ENCODE measurements around the gene GSN.

The GSN gene

DNA sequence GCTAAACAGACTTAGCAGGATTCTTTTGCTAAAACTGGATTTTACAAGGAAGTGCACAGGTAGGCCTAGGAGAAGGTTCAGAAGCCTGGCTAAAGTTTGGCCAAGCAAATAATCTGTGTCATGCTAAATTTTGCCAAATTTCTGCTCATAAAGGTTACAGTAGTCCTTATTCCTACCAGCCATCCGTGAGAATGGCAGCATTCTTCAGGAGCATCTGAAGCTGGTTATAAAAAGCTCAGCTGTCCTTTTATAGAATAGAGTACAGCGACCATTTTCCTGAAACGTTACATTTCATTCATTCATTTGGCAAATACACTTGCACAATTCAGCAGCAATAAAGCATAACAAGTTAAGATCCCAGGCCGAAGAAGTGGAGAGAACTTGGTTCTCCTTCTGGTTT, 6.9 kb downstream of the GSN start:
- TF ChIP-seq POLR2AphosphoS5 (IDR thresholded peaks at IDR 0.05; ENCODE audit: borderline replicate concordance, low read depth, low read length) (no peak), EZH2 (IDR thresholded peaks at IDR 0.05) (no peak), FOXP2 (optimal IDR thresholded peaks at IDR 0.05; ENCODE audit: control extremely low read depth, extremely low read length, insufficient read depth) (no peak)
- Histone ChIP-seq H3K9ac (ENCODE audit: insufficient read length) (no peak overlapping the region), H3K4me3 (no peak overlapping the region), H3K9me3 (ENCODE audit: low read depth, low read length) (no peaks in the 10 kb centered on the region), H3K27ac (no peak overlapping the region), H3K36me3 (ENCODE audit: insufficient read depth, low read length) (no peaks in the 10 kb centered on the region)
- no peak for DNase-seq (ENCODE audit: low read depth, low spot score)

DNA sequence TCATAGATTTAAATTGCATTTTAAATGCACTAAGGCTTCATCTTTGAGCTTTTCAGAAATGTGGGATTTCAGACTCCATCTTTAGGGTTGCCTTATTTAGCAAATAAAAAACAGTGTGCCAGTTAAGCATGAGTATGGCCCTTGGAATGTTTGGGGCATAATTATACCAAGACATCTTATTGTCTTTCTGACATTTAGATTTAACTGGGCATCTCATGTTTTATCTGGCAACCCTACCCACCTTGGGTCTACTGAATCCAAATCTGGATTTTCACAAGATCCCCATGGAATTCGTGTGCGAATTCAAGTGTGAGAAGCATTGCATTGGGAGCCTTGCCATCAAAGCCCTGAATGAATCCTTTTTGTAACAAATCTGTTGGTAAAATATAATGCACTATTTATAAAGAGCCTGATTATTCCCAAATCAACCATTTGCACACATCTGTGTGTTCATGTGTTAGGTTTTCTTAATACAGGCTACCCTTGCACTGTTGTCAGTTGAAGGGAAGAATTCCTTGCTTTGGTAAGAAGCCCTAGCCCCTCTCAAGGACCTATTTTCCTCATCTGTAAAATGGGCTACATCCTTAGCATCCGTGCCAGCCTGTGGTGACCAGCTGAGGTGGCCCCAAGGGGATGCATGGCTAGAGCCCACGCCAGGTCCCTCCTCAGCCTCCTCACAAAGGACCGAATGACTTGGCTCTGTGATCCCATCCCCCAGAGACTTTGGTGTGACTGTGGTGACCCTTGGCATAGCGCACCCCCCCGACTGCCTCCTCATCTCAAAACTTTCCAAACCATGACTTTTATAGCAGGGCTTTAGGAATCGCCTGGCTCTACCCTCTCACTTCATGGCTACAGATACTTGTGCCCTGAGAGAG, 8.1 kb downstream of the GSN start:
- no peak overlapping the region for H3K27ac ChIP-seq
- DNase-seq (ENCODE audit: low read depth, low spot score), result no peak
- no peak overlapping the region for H3K4me3 ChIP-seq
- no peaks in the 10 kb centered on the region for H3K36me3 ChIP-seq (ENCODE audit: insufficient read depth, low read length)
- H3K9me3 ChIP-seq (ENCODE audit: low read depth, low read length), result no peaks in the 10 kb centered on the region
- TF ChIP-seq EZH2 (IDR thresholded peaks at IDR 0.05) (no peak), POLR2AphosphoS5 (IDR thresholded peaks at IDR 0.05; ENCODE audit: borderline replicate concordance, low read depth, low read length) (no peak), FOXP2 (optimal IDR thresholded peaks at IDR 0.05; ENCODE audit: control extremely low read depth, extremely low read length, insufficient read depth) (no peak)
- H3K9ac ChIP-seq (ENCODE audit: insufficient read length), result no peak overlapping the region

DNA sequence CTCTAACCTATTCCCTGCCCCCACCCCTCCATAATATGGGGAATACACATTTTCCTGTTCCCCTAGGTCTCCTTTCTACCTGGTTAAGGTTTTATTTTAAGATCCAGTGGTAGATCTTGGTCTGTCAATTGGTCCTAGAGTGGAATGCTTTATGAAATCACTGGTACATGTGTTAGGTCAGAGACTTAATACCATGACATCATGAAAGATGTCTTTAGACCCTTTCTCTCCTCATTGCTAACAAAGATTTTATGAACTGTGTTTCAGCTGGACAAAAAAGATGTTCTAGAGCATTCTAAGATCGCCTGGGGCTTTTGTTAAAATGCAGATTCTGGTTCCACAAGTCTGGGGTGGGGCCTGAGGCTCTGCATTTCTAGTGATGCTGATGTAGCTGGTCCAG, 9.1 kb downstream of the GSN start:
- no peaks in the 10 kb centered on the region for H3K36me3 ChIP-seq (ENCODE audit: insufficient read depth, low read length)
- no peak for DNase-seq (ENCODE audit: low read depth, low spot score)
- no peaks in the 10 kb centered on the region for H3K9me3 ChIP-seq (ENCODE audit: low read depth, low read length)
- no peak overlapping the region for H3K27ac ChIP-seq
- TF ChIP-seq FOXP2 (optimal IDR thresholded peaks at IDR 0.05; ENCODE audit: control extremely low read depth, extremely low read length, insufficient read depth) (no peak), EZH2 (IDR thresholded peaks at IDR 0.05) (no peak), POLR2AphosphoS5 (IDR thresholded peaks at IDR 0.05; ENCODE audit: borderline replicate concordance, low read depth, low read length) (no peak)
- H3K9ac ChIP-seq (ENCODE audit: insufficient read length), result no peak overlapping the region
- H3K4me3 ChIP-seq, result no peak overlapping the region

DNA sequence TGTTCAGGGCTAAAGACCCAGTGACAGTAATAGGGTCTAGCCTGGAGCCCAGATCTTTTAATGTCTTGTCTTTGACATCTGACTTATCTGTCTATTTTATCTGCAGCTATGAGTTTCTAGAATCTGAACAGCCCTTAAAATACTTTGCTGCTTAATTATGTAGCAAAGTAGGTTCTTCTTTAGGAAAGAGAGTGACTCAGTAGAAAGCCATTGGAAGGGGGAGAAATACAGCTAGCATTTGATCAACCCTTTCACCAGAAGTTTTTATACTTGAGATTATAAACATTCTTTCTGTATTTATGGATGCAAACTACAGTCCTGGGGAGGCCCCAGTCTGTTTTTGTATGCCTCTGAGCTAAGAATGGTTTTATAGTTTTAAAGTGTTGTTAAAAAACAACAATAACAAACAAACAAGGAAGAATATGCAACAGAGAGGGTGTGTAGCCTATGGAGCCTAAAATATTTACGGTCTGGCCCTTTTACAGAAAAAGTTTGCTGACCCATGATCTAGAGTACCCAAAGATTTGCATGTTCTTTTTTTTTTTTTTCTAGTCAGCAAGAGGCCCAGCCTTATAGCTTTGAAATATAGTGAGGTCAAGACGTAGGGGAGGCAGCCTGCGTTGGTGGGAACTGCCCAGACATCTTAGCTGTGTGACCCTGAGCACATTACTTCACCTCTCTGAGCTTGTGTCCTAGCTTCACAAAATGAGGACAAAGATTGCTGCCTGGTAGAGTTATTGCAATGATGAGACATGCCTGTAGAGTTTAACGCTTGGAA, 9.7 kb downstream of the GSN start:
- DNase-seq (ENCODE audit: low read depth, low spot score), result no peak
- Histone ChIP-seq H3K9me3 (ENCODE audit: low read depth, low read length) (no peaks in the 10 kb centered on the region), H3K27ac (no peak overlapping the region), H3K36me3 (ENCODE audit: insufficient read depth, low read length) (no peaks in the 10 kb centered on the region), H3K4me3 (no peak overlapping the region), H3K9ac (ENCODE audit: insufficient read length) (no peak overlapping the region)
- TF ChIP-seq EZH2 (IDR thresholded peaks at IDR 0.05) (no peak), FOXP2 (optimal IDR thresholded peaks at IDR 0.05; ENCODE audit: control extremely low read depth, extremely low read length, insufficient read depth) (no peak), POLR2AphosphoS5 (IDR thresholded peaks at IDR 0.05; ENCODE audit: borderline replicate concordance, low read depth, low read length) (no peak)

DNA sequence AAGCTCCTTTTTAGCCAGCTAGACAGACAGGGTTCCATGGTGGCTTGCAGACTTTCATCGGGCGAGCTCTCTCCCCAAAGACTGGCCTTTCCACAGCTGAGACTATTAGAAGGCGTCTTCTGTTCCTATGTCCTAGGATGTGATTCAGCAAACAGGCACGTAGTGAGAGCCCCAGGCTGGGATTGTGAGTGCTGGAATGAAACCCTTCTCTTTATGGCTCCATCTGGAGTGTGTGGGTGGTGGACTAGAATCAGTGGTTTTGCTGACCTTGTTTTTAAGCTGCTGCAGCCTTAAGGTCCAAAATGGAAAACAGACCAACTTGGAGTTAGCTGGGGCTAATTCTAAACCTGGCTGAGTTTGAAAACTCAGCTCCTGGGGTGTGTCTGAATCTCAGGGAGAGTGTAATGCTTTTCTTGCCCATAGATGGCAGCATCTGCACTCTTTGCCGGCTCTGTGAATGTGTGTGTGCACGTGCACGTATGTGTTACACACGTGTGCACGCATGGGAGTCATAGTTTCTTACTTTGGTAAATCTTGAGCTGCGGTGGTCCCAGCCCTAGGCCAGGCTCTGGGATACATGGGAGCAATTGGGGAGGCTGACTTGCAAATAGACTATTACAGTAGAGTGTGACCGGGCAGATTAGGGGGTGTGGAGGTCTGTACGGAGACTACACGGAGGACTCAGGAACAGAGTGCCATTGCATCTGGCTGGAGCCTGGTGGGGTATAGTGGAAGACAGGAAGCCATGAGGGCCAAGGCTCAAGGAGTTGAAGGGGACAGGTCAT, 10.7 kb downstream of the GSN start:
- Histone ChIP-seq H3K4me3 (no peak overlapping the region), H3K9me3 (ENCODE audit: low read depth, low read length) (no peaks in the 10 kb centered on the region), H3K27ac (no peak overlapping the region), H3K9ac (ENCODE audit: insufficient read length) (no peak overlapping the region), H3K36me3 (ENCODE audit: insufficient read depth, low read length) (no peaks in the 10 kb centered on the region)
- TF ChIP-seq POLR2AphosphoS5 (IDR thresholded peaks at IDR 0.05; ENCODE audit: borderline replicate concordance, low read depth, low read length), result no peak
- no peak for TF ChIP-seq EZH2 (IDR thresholded peaks at IDR 0.05)
- no peak for TF ChIP-seq FOXP2 (optimal IDR thresholded peaks at IDR 0.05; ENCODE audit: control extremely low read depth, extremely low read length, insufficient read depth)
- DNase-seq (ENCODE audit: low read depth, low spot score), result no peak

DNA sequence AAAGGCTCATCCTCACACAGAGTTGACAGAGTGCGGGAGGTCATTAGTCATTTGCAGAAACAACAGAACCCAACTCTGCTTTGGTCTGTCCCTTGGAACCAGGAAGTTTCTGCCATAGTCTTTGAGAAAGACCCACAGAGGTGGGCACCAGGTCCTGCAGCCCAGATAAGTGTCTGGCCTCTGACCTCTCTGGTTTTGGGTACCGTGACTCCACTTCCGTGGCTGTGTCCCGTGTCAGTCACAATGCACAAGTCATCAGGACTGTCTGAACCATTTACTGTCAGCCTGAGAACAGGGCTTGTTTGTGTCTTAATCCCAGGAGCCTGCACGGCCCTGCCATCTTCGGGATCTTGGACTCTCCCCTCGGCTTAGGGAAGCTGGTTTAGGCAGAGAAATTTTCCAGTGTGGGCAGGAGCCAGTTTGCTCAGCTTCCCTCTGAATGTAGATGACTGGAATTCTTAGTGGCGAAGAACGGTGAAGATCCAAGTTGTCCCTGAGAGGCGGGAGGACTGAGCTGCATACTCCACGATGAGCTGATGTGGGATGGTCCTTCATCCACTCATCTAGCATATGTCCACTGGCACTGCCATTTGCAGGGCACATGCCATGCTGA, 11.9 kb downstream of the GSN start:
- Histone ChIP-seq H3K36me3 (ENCODE audit: insufficient read depth, low read length) (no peaks in the 10 kb centered on the region), H3K9me3 (ENCODE audit: low read depth, low read length) (no peaks in the 10 kb centered on the region), H3K4me3 (no peak overlapping the region), H3K27ac (no peak overlapping the region), H3K9ac (ENCODE audit: insufficient read length) (no peak overlapping the region)
- no peak for TF ChIP-seq FOXP2 (optimal IDR thresholded peaks at IDR 0.05; ENCODE audit: control extremely low read depth, extremely low read length, insufficient read depth)
- no peak for TF ChIP-seq POLR2AphosphoS5 (IDR thresholded peaks at IDR 0.05; ENCODE audit: borderline replicate concordance, low read depth, low read length)
- TF ChIP-seq EZH2 (IDR thresholded peaks at IDR 0.05), result no peak
- no peak for DNase-seq (ENCODE audit: low read depth, low spot score)

GRCh38 chr9:121280715-121281613, 13.0 kb downstream of the GSN start:
- TF ChIP-seq EZH2 (IDR thresholded peaks at IDR 0.05) (no peak), POLR2AphosphoS5 (IDR thresholded peaks at IDR 0.05; ENCODE audit: borderline replicate concordance, low read depth, low read length) (no peak), FOXP2 (optimal IDR thresholded peaks at IDR 0.05; ENCODE audit: control extremely low read depth, extremely low read length, insufficient read depth) (no peak)
- no peaks in the 10 kb centered on the region for H3K36me3 ChIP-seq (ENCODE audit: insufficient read depth, low read length)
- H3K9ac ChIP-seq (ENCODE audit: insufficient read length), result no peak overlapping the region
- no peaks in the 10 kb centered on the region for H3K9me3 ChIP-seq (ENCODE audit: low read depth, low read length)
- H3K4me3 ChIP-seq, result no peak overlapping the region
- no peak for DNase-seq (ENCODE audit: low read depth, low spot score)
- no peak overlapping the region for H3K27ac ChIP-seq
